IMR-90 (cell line): ENCODE results near the gene C21orf58. TPM values are rescaled to one million over a fixed set of nuclear protein-coding genes. Genes with fewer than 3 reads are reported as not detected.

ENCODE experiments used
- ATAC-seq: fragments of 200-7000 bp; cut with Tn5 transposase; 2 replicates; pipeline ENCODE4 v1.9.1; 2020; ENCODE audit warnings: low read depth, mild to moderate bottlenecking, moderate library complexity
- BruUV-seq: library from RNA; stranded (reverse); fragments of 400-500 nt; replicated peaks from 2 replicates; lab custom pipeline; 2021; lab: Mats Ljungman, UMichigan
- CTCF ChIA-PET: fragments of 300-600 bp; formaldehyde crosslinking; extraction: SDS; loops from one replicate; lab custom pipeline; 2021; ENCODE audit warnings: antibody characterized with exemption; lab: Yijun Ruan, JAX
- POLR2A ChIA-PET: fragments of 300-600 bp; sonication (Branson Sonifier 250); formaldehyde crosslinking; loops from one replicate; lab custom pipeline; 2022; ENCODE audit warnings: antibody characterized with exemption; ENCODE audit not compliant: unreplicated experiment; lab: Charles Lee
- DNase-seq: peaks from one replicate; pipeline ENCODE4 v3.0.0; 2013
- H2AFZ ChIP-seq: replicated peaks from 2 replicates; pipeline ENCODE3; 2013; ENCODE audit warnings: low read length, mild to moderate bottlenecking; ENCODE audit not compliant: poor library complexity
- H2AK5ac ChIP-seq: 2 replicates; pipeline ENCODE4 v1.6.1; 2013; ENCODE audit warnings: low read depth, low read length, inconsistent platforms
- H2AK9ac ChIP-seq: replicated peaks from 2 replicates; pipeline ENCODE3; 2013; ENCODE audit warnings: mild to moderate bottlenecking, low read depth, low read length, moderate library complexity; ENCODE audit not compliant: poor library complexity
- H2BK120ac ChIP-seq: 2 replicates; pipeline ENCODE4 v1.6.1; 2013; ENCODE audit warnings: low read depth, low read length, inconsistent platforms
- H2BK15ac ChIP-seq: 3 replicates; pipeline ENCODE4 v1.6.1; 2013; ENCODE audit warnings: low read depth, low read length, inconsistent platforms
- H2BK20ac ChIP-seq: 2 replicates; pipeline ENCODE4 v1.6.1; 2013; ENCODE audit warnings: low read depth, mild to moderate bottlenecking, inconsistent platforms, low read length, moderate library complexity
- H2BK5ac ChIP-seq: 2 replicates; pipeline ENCODE4 v1.6.1; 2013; ENCODE audit warnings: mild to moderate bottlenecking, low read depth, low read length, inconsistent platforms; ENCODE audit not compliant: poor library complexity, severe bottlenecking
- H3K14ac ChIP-seq: replicated peaks from 2 replicates; pipeline ENCODE4 v1.6.1; 2013; ENCODE audit warnings: low read depth, low read length, inconsistent platforms
- H3K18ac ChIP-seq: 2 replicates; pipeline ENCODE4 v1.6.1; 2013; ENCODE audit warnings: low read depth, low read length, control low read depth
- H3K23ac ChIP-seq: 2 replicates; pipeline ENCODE4 v1.6.1; 2013; ENCODE audit warnings: low read depth, low read length, inconsistent platforms
- H3K27ac ChIP-seq: 2 replicates; pipeline ENCODE4 v1.5.1; 2013; ENCODE audit warnings: mild to moderate bottlenecking, control low read depth, low read length; ENCODE audit not compliant: insufficient read depth
- H3K27me3 ChIP-seq: 2 replicates; pipeline ENCODE4 v1.6.1; 2013; ENCODE audit warnings: low read length; ENCODE audit not compliant: control insufficient read depth, insufficient read depth
- H3K36me3 ChIP-seq: 2 replicates; pipeline ENCODE4 v1.6.1; 2013; ENCODE audit warnings: low read length, mixed read lengths; ENCODE audit not compliant: control insufficient read depth, insufficient read depth
- H3K4ac ChIP-seq: 2 replicates; pipeline ENCODE4 v1.6.1; 2013; ENCODE audit warnings: low read depth, low read length, inconsistent platforms
- H3K4me1 ChIP-seq: 2 replicates; pipeline ENCODE4 v1.6.1; 2013; ENCODE audit warnings: low read length, mixed read lengths; ENCODE audit not compliant: control insufficient read depth, insufficient read depth
- H3K4me2 ChIP-seq: 2 replicates; pipeline ENCODE4 v1.6.1; 2013; ENCODE audit warnings: low read depth, mild to moderate bottlenecking, control low read depth, low read length, moderate library complexity
- H3K4me3 ChIP-seq: 2 replicates; pipeline ENCODE4 v1.5.1; 2013; ENCODE audit warnings: low read depth, mild to moderate bottlenecking, control low read depth, low read length, moderate library complexity; ENCODE audit not compliant: insufficient read depth
- H3K56ac ChIP-seq: 2 replicates; pipeline ENCODE4 v1.6.1; 2013; ENCODE audit warnings: low read length, inconsistent platforms; ENCODE audit not compliant: insufficient read depth; ENCODE audit errors: extremely low read depth
- H3K79me1 ChIP-seq, 2 experiments: 2 replicates each; pipeline ENCODE4 v1.6.1; 2013; ENCODE audit warnings: low read length in 2 of 2, inconsistent platforms in 1 of 2, low read depth in 1 of 2
- H3K9ac ChIP-seq: 2 replicates; pipeline ENCODE4 v1.6.1; 2013; ENCODE audit warnings: low read depth, low read length, control low read depth
- H3K9me1 ChIP-seq: 2 replicates; pipeline ENCODE4 v1.6.1; 2013; ENCODE audit warnings: low read length, inconsistent platforms; ENCODE audit not compliant: insufficient read depth
- H3K9me3 ChIP-seq: 2 replicates; pipeline ENCODE4 v1.6.1; 2013; ENCODE audit warnings: low read length; ENCODE audit not compliant: control insufficient read depth, insufficient read depth
- H4K20me1 ChIP-seq: 2 replicates; pipeline ENCODE4 v1.6.1; 2013; ENCODE audit warnings: low read length, inconsistent platforms; ENCODE audit not compliant: insufficient read depth
- H4K5ac ChIP-seq: 2 replicates; pipeline ENCODE4 v1.6.1; 2013; ENCODE audit warnings: mild to moderate bottlenecking, low read depth, low read length, control low read depth
- H4K8ac ChIP-seq, 2 experiments: 2 replicates each; pipeline ENCODE4 v1.6.1; 2013; ENCODE audit warnings: low read depth in 2 of 2, low read length in 2 of 2, control low read depth in 1 of 2, inconsistent platforms in 1 of 2
- H4K91ac ChIP-seq: 2 replicates; pipeline ENCODE4 v1.6.1; 2013; ENCODE audit warnings: low read depth, low read length, inconsistent platforms; ENCODE audit not compliant: insufficient read depth
- BHLHE40 ChIP-seq: fragments of 150-350 bp; IDR thresholded peaks from 2 replicates; pipeline ENCODE4 v1.6.1; 2016; ENCODE audit warnings: mild to moderate bottlenecking, low read depth, low read length
- CEBPB ChIP-seq: IDR thresholded peaks from 2 replicates; pipeline ENCODE4 v1.6.1; 2012; ENCODE audit warnings: low read depth, low read length, improper control_type of control experiment
- CHD1 ChIP-seq: IDR thresholded peaks from 2 replicates; pipeline ENCODE4 v1.6.1; 2012; ENCODE audit warnings: low read depth, low read length, improper control_type of control experiment
- FOS ChIP-seq: fragments of 150-350 bp; IDR thresholded peaks from 2 replicates; pipeline ENCODE4 v1.6.1; 2016; ENCODE audit warnings: low read depth, low read length
- MAFK ChIP-seq: IDR thresholded peaks from 2 replicates; pipeline ENCODE4 v1.6.1; 2012; ENCODE audit warnings: low read depth, low read length, improper control_type of control experiment
- MAZ ChIP-seq: IDR thresholded peaks from 2 replicates; pipeline ENCODE4 v1.6.1; 2012; ENCODE audit warnings: low read depth, mild to moderate bottlenecking, low read length, improper control_type of control experiment, moderate library complexity, borderline replicate concordance
- MXI1 ChIP-seq: IDR thresholded peaks from 2 replicates; pipeline ENCODE4 v1.6.1; 2012; ENCODE audit warnings: low read depth, mild to moderate bottlenecking, low read length, moderate library complexity, borderline replicate concordance
- NFE2L2 ChIP-seq: fragments of 150-350 bp; IDR thresholded peaks from 2 replicates; pipeline ENCODE4 v1.6.1; 2016; ENCODE audit warnings: low read depth, mild to moderate bottlenecking, low read length
- POLR2A ChIP-seq: IDR thresholded peaks from 2 replicates; pipeline ENCODE4 v1.6.1; 2012; ENCODE audit warnings: mild to moderate bottlenecking, low read depth, low read length
- RAD21 ChIP-seq: IDR thresholded peaks from 2 replicates; pipeline ENCODE4 v1.6.1; 2012; ENCODE audit warnings: low read length, improper control_type of control experiment
- RCOR1 ChIP-seq: IDR thresholded peaks from 2 replicates; pipeline ENCODE4 v1.6.1; 2012; ENCODE audit warnings: mild to moderate bottlenecking, low read length, improper control_type of control experiment; ENCODE audit not compliant: insufficient replicate concordance
- RFX5 ChIP-seq: IDR thresholded peaks from 2 replicates; pipeline ENCODE4 v1.8.0; 2012; ENCODE audit warnings: low read depth, mild to moderate bottlenecking, low read length, moderate library complexity
- SMC3 ChIP-seq: fragments of 150-350 bp; IDR thresholded peaks from 2 replicates; pipeline ENCODE4 v1.6.1; 2016; ENCODE audit warnings: low read depth, mild to moderate bottlenecking, antibody characterized with exemption, low read length, moderate library complexity
- WGBS, 2 experiments: methylation state at CpG; one replicate each; pipeline versions ENCODE4 v1.1.5 to v1.1.7; 2013; ENCODE audit warnings: missing lambda C conversion rate in 2 of 2; ENCODE audit not compliant: insufficient read length in 1 of 2; ENCODE audit errors: extremely low coverage in 2 of 2; 5-methylcytosine and 5-hydroxymethylcytosine counted together
- dilution Hi-C: fragments of 300-500 bp; cut with HindIII; formaldehyde crosslinking; loops from one replicate; pipeline ENCODE4 v1.14.3; 2018; ENCODE audit warnings: low sequenced_read_pairs; ENCODE audit not compliant: unreplicated experiment
- in situ Hi-C: fragments of 300-500 bp; cut with MboI; formaldehyde crosslinking; loops from 3 replicates; pipeline ENCODE4 v1.14.3; 2019; ENCODE audit warnings: low sequenced_read_pairs, inconsistent platforms, mixed read lengths
- intact Hi-C: fragments of 100-400 bp; cut with micrococcal nuclease; formaldehyde crosslinking; loops from 2 replicates; pipeline ENCODE4 v1.10.0; 2022
- polyA plus RNA-seq, 3 experiments: library from polyadenylated mRNA; depleted of rRNA; stranded (reverse); fragments of >200 nt; gene quantifications; 2 replicates each; pipeline ENCODE4 v1.2.3, GENCODE V29; 2012; ENCODE audit warnings: low replicate concordance in 1 of 3
- total RNA-seq: library from RNA; depleted of rRNA; stranded (reverse); fragments of >200 nt; gene quantifications from 2 replicates; pipeline ENCODE4 v1.2.3, GENCODE V29; 2012
- TF ChIP-seq, protein P1 (sequence below): fragments of 150-350 bp; IDR thresholded peaks from 2 replicates; pipeline ENCODE4 v1.6.1; 2017; ENCODE audit warnings: mild to moderate bottlenecking, antibody characterized with exemption, low read length, low read depth
- TF ChIP-seq, protein P2 (sequence below): conservative IDR thresholded peaks from 2 replicates; pipeline ENCODE4 v1.5.1; 2012; ENCODE audit warnings: mild to moderate bottlenecking, low read depth, low read length, improper control_type of control experiment
- TF ChIP-seq, protein P3 (sequence below): fragments of 150-350 bp; IDR thresholded peaks from 2 replicates; pipeline ENCODE4 v1.6.1; 2016; ENCODE audit warnings: low read depth, mild to moderate bottlenecking, low read length, moderate library complexity, borderline replicate concordance

C21orf58 gene
- total and polyA plus RNA-seq, 2 of the 4 experiments (the other 2 are of a cell fraction) = 2.7 to 6.2 TPM

DNA sequence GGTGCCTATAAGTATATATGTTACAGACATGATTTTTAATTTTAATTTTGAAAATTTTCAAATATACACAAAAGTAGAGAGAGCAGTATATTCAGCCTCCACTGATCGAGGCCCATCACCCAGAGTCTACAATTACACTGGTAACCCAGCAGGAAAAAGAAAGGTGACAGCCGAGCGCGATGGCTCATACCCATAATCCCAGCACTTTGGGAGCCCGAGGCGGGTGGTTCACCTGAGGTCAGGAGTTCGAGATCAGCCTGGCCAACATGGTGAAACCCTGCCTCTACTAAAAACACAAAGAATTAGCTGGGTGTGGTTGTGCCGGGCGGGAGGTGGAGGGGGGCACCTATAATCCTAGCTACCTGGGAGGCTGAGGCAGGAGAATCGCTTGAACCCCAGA is 36.1 kb downstream of the C21orf58 start:
- H3K79me1 ChIP-seq = peaks cover 19 to 48% of the 10 kb centered on the region in 2 experiments
- H3K27me3 ChIP-seq = no peaks in the 10 kb centered on the region
- peaks cover 21% of the 10 kb centered on the region for H3K36me3 ChIP-seq
- no peak overlapping the region for H3K18ac ChIP-seq
- H2AK9ac ChIP-seq = no peak overlapping the region
- no peak overlapping the region for H4K91ac ChIP-seq
- H3K4me2 ChIP-seq = no peak overlapping the region
- no peak overlapping the region for H3K4me3 ChIP-seq
- no peak overlapping the region for H3K23ac ChIP-seq
- H2BK15ac ChIP-seq = no peak overlapping the region
- H3K4ac ChIP-seq = no peak overlapping the region; the same call in 1 of the 2 replicates
- H3K56ac ChIP-seq = 0 out of 2 replicates have a peak overlapping the region, but pooled peaks have one; percentile 89
- no peak overlapping the region for H2AK5ac ChIP-seq
- dilution Hi-C loops = no loop called here
- H3K9ac ChIP-seq = no peak overlapping the region
- no peaks in the 10 kb centered on the region for H3K9me3 ChIP-seq
- intact Hi-C loops = loop anchor here (5.0 kb wide), 1 partner anchor 315 kb away; no protein-coding TSS in a partner anchor
- no peak overlapping the region for H4K8ac ChIP-seq
- H3K9me1 ChIP-seq = peaks cover 10% of the 10 kb centered on the region; the same call in 1 of the 2 replicates
- H3K27ac ChIP-seq = no peak overlapping the region
- H3K14ac ChIP-seq = no peak overlapping the region
- DNase-seq (no peak), ATAC-seq (no peak)
- ChIA-PET CTCF (no interaction called here), POLR2A (no interaction called here)
- H4K20me1 ChIP-seq = no peaks in the 10 kb centered on the region
- H4K5ac ChIP-seq = no peak overlapping the region
- no peak overlapping the region for H2AFZ ChIP-seq
- H2BK5ac ChIP-seq = no peak overlapping the region
- TF ChIP-seq POLR2A = no peak
- TF ChIP-seq, protein P1, sequence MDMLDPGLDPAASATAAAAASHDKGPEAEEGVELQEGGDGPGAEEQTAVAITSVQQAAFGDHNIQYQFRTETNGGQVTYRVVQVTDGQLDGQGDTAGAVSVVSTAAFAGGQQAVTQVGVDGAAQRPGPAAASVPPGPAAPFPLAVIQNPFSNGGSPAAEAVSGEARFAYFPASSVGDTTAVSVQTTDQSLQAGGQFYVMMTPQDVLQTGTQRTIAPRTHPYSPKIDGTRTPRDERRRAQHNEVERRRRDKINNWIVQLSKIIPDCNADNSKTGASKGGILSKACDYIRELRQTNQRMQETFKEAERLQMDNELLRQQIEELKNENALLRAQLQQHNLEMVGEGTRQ = no peak
- TF ChIP-seq RCOR1 = no peak
- TF ChIP-seq BHLHE40 = no peak
- TF ChIP-seq CHD1 = no peak
- no peak for TF ChIP-seq CEBPB
- TF ChIP-seq NFE2L2 = no peak
- no peak for TF ChIP-seq FOS
- TF ChIP-seq MAFK = no peak
- TF ChIP-seq SMC3 = no peak
- TF ChIP-seq RFX5 = no peak
- TF ChIP-seq, protein P2, sequence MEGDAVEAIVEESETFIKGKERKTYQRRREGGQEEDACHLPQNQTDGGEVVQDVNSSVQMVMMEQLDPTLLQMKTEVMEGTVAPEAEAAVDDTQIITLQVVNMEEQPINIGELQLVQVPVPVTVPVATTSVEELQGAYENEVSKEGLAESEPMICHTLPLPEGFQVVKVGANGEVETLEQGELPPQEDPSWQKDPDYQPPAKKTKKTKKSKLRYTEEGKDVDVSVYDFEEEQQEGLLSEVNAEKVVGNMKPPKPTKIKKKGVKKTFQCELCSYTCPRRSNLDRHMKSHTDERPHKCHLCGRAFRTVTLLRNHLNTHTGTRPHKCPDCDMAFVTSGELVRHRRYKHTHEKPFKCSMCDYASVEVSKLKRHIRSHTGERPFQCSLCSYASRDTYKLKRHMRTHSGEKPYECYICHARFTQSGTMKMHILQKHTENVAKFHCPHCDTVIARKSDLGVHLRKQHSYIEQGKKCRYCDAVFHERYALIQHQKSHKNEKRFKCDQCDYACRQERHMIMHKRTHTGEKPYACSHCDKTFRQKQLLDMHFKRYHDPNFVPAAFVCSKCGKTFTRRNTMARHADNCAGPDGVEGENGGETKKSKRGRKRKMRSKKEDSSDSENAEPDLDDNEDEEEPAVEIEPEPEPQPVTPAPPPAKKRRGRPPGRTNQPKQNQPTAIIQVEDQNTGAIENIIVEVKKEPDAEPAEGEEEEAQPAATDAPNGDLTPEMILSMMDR = no peak
- TF ChIP-seq, protein P3, sequence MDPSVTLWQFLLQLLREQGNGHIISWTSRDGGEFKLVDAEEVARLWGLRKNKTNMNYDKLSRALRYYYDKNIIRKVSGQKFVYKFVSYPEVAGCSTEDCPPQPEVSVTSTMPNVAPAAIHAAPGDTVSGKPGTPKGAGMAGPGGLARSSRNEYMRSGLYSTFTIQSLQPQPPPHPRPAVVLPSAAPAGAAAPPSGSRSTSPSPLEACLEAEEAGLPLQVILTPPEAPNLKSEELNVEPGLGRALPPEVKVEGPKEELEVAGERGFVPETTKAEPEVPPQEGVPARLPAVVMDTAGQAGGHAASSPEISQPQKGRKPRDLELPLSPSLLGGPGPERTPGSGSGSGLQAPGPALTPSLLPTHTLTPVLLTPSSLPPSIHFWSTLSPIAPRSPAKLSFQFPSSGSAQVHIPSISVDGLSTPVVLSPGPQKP = no peak
- no peak for TF ChIP-seq MAZ
- TF ChIP-seq MXI1 = no peak
- TF ChIP-seq RAD21 = no peak
- no TSS peak for BruUV-seq
- H3K4me1 ChIP-seq = peaks cover 12% of the 10 kb centered on the region
- in situ Hi-C loops = no loop called here
- no peak overlapping the region for H2BK20ac ChIP-seq
- no peak overlapping the region for H2BK120ac ChIP-seq
- no CpG with 5 or more reads among the region's 10 CpGs for WGBS, 2 experiments
